ENCODE data around the gene CFAP73. TPM values are rescaled to one million over a fixed set of nuclear protein-coding genes. Genes with fewer than 3 reads are reported as not detected.
"Not testable (repeated sequence)": the region's sequence is repeated elsewhere in the genome, so short reads cannot be mapped to it uniquely, and the experiment has no call there.

The CFAP73 gene
- polyA plus RNA-seq, 4 donors: 0.27 to 3.0 (median 0.75) TPM

GRCh38 chr12:113185180-113186032 lies 35.9 kb downstream of the CFAP73 start, which contains the start of the genes DDX54 and RITA1:
Gene DDX54 (minus strand): TSS chr12:113185478. CDS start chr12:113185451, 27 bp downstream.
Gene RITA1 (plus strand): TSS chr12:113185721. CDS start chr12:113186747, 1,026 bp downstream.
- DNase-seq (ENCODE audit: low read depth in 4 of 4, low spot score in 3 of 4): peak in 3 of 4 donors; percentile 63 to 71 (median 69)

GRCh38 chr12:113186033-113186365 lies 36.5 kb downstream of the CFAP73 start:
- no peak for DNase-seq (ENCODE audit: low read depth in 4 of 4, low spot score in 3 of 4)

GRCh38 chr12:113186666-113187325 lies 37.3 kb downstream of the CFAP73 start:
- DNase-seq (ENCODE audit: low read depth in 4 of 4, low spot score in 3 of 4): no peak

GRCh38 chr12:113189361-113189760 lies 39.8 kb downstream of the CFAP73 start:
- DNase-seq (ENCODE audit: low read depth in 4 of 4, low spot score in 3 of 4): no peak

- no peak for DNase-seq (ENCODE audit: low read depth in 4 of 4, low spot score in 3 of 4)
Measured at GRCh38 chr12:113190761-113191160, 41.2 kb downstream of the CFAP73 start.

GRCh38 chr12:113191227-113191626 lies 41.7 kb downstream of the CFAP73 start:
- no peak for DNase-seq (ENCODE audit: low read depth in 4 of 4, low spot score in 3 of 4)

GRCh38 chr12:113194971-113195391 lies 45.5 kb downstream of the CFAP73 start:
- no peak for DNase-seq (ENCODE audit: low read depth in 4 of 4, low spot score in 3 of 4)

GRCh38 chr12:113195598-113195997 lies 46.1 kb downstream of the CFAP73 start:
- DNase-seq (ENCODE audit: low read depth in 4 of 4, low spot score in 3 of 4): no peak

GRCh38 chr12:113196582-113196981 lies 47.1 kb downstream of the CFAP73 start:
- no peak for DNase-seq (ENCODE audit: low read depth in 4 of 4, low spot score in 3 of 4)

GRCh38 chr12:113196990-113197389 lies 47.5 kb downstream of the CFAP73 start:
- DNase-seq (ENCODE audit: low read depth in 4 of 4, low spot score in 3 of 4): no peak

- DNase-seq (ENCODE audit: low read depth in 4 of 4, low spot score in 3 of 4): no peak
Measured at GRCh38 chr12:113197518-113198077, 48.1 kb downstream of the CFAP73 start.

- DNase-seq (ENCODE audit: low read depth in 4 of 4, low spot score in 3 of 4): no peak
Measured at GRCh38 chr12:113198296-113198695, 48.8 kb downstream of the CFAP73 start.

- no peak for DNase-seq (ENCODE audit: low read depth in 4 of 4, low spot score in 3 of 4)
Measured at GRCh38 chr12:113200021-113200797, 50.7 kb downstream of the CFAP73 start.

GRCh38 chr12:113201187-113202177 lies 52.0 kb downstream of the CFAP73 start:
- no peak for DNase-seq (ENCODE audit: low read depth in 4 of 4, low spot score in 3 of 4)

- no peak for DNase-seq (ENCODE audit: low read depth in 4 of 4, low spot score in 3 of 4)
Measured at GRCh38 chr12:113202300-113203075, 53.0 kb downstream of the CFAP73 start.

GRCh38 chr12:113203852-113204760 lies 54.6 kb downstream of the CFAP73 start:
- no peak for DNase-seq (ENCODE audit: low read depth in 4 of 4, low spot score in 3 of 4)

- DNase-seq (ENCODE audit: low read depth in 4 of 4, low spot score in 3 of 4): no peak
Measured at GRCh38 chr12:113204804-113205203, 55.3 kb downstream of the CFAP73 start.

GRCh38 chr12:113206802-113207201 lies 57.3 kb downstream of the CFAP73 start:
- not testable (repeated sequence) for DNase-seq (ENCODE audit: low read depth in 4 of 4, low spot score in 3 of 4)

Measured in left renal pelvis (tissue), 4 donors.